ENCODE results near the gene TUSC2.

The TUSC2 gene

GRCh38 chr3:50327943-50328691, at the start of gene TUSC2 (continued):
- TF ChIP-seq ZBTB44 (tag by site-specific recombination; IDR thresholded peaks at IDR 0.05) = no peak
- TF ChIP-seq, protein P1, sequence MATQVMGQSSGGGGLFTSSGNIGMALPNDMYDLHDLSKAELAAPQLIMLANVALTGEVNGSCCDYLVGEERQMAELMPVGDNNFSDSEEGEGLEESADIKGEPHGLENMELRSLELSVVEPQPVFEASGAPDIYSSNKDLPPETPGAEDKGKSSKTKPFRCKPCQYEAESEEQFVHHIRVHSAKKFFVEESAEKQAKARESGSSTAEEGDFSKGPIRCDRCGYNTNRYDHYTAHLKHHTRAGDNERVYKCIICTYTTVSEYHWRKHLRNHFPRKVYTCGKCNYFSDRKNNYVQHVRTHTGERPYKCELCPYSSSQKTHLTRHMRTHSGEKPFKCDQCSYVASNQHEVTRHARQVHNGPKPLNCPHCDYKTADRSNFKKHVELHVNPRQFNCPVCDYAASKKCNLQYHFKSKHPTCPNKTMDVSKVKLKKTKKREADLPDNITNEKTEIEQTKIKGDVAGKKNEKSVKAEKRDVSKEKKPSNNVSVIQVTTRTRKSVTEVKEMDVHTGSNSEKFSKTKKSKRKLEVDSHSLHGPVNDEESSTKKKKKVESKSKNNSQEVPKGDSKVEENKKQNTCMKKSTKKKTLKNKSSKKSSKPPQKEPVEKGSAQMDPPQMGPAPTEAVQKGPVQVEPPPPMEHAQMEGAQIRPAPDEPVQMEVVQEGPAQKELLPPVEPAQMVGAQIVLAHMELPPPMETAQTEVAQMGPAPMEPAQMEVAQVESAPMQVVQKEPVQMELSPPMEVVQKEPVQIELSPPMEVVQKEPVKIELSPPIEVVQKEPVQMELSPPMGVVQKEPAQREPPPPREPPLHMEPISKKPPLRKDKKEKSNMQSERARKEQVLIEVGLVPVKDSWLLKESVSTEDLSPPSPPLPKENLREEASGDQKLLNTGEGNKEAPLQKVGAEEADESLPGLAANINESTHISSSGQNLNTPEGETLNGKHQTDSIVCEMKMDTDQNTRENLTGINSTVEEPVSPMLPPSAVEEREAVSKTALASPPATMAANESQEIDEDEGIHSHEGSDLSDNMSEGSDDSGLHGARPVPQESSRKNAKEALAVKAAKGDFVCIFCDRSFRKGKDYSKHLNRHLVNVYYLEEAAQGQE (tag by site-specific recombination; IDR thresholded peaks at IDR 0.05) = peak; percentile 53; the same call in 1 of the 2 replicates
- no peak for TF ChIP-seq ZNF18 (tag by site-specific recombination; IDR thresholded peaks at IDR 0.05)
- no peak for TF ChIP-seq SCRT2 (tag by site-specific recombination; IDR thresholded peaks at IDR 0.05)
- no peak for TF ChIP-seq ZNF354C (tag by site-specific recombination; IDR thresholded peaks at IDR 0.05; ENCODE audit: borderline replicate concordance, low read depth)
- no peak for TF ChIP-seq ZNF175 (tag by site-specific recombination; IDR thresholded peaks at IDR 0.05)
- TF ChIP-seq IKZF3 (tag by site-specific recombination; IDR thresholded peaks at IDR 0.05) = 0 out of 2 replicates have a peak, but pooled peaks have one; percentile 14
- TF ChIP-seq ZFHX2 (tag by site-specific recombination; conservative IDR thresholded peaks at IDR 0.05) = no peak
- no peak for TF ChIP-seq HOXC10 (CRISPR knock-in tag; IDR thresholded peaks at IDR 0.05)
- 0 out of 2 replicates have a peak, but pooled peaks have one; percentile 15 for TF ChIP-seq ZXDB (tag by site-specific recombination; IDR thresholded peaks at IDR 0.05)
- no peak for TF ChIP-seq SP7 (tag by site-specific recombination; IDR thresholded peaks at IDR 0.05)
- TF ChIP-seq ZNF223 (tag by site-specific recombination; IDR thresholded peaks at IDR 0.05) = no peak
- no peak for TF ChIP-seq ZNF211 (tag by site-specific recombination; IDR thresholded peaks at IDR 0.05; ENCODE audit: low read depth)
- TF ChIP-seq ZNF394 (tag by site-specific recombination; IDR thresholded peaks at IDR 0.05; ENCODE audit: borderline replicate concordance) = 0 out of 2 replicates have a peak, but pooled peaks have one; percentile 4
- no peak for TF ChIP-seq ZNF157 (tag by site-specific recombination; IDR thresholded peaks at IDR 0.05)
- TF ChIP-seq SP3 (tag by site-specific recombination; IDR thresholded peaks at IDR 0.05) = peak; percentile 56; the same call in 1 of the 2 replicates
- TF ChIP-seq ZNF626 (tag by site-specific recombination; IDR thresholded peaks at IDR 0.05) = no peak
- TF ChIP-seq ZBTB10 (tag by site-specific recombination; IDR thresholded peaks at IDR 0.05) = no peak
- TF ChIP-seq ATF2 (tag by site-specific recombination; IDR thresholded peaks at IDR 0.05; ENCODE audit: low read depth) = no peak
- no peak for TF ChIP-seq ZNF426 (tag by site-specific recombination; IDR thresholded peaks at IDR 0.05)
- TF ChIP-seq ZNF621 (tag by site-specific recombination; IDR thresholded peaks at IDR 0.05) = no peak
- no peak for TF ChIP-seq ZNF777 (tag by site-specific recombination; IDR thresholded peaks at IDR 0.05; ENCODE audit: borderline replicate concordance)
- TF ChIP-seq, protein P2, sequence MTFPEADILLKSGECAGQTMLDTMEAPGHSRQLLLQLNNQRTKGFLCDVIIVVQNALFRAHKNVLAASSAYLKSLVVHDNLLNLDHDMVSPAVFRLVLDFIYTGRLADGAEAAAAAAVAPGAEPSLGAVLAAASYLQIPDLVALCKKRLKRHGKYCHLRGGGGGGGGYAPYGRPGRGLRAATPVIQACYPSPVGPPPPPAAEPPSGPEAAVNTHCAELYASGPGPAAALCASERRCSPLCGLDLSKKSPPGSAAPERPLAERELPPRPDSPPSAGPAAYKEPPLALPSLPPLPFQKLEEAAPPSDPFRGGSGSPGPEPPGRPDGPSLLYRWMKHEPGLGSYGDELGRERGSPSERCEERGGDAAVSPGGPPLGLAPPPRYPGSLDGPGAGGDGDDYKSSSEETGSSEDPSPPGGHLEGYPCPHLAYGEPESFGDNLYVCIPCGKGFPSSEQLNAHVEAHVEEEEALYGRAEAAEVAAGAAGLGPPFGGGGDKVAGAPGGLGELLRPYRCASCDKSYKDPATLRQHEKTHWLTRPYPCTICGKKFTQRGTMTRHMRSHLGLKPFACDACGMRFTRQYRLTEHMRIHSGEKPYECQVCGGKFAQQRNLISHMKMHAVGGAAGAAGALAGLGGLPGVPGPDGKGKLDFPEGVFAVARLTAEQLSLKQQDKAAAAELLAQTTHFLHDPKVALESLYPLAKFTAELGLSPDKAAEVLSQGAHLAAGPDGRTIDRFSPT (tag by site-specific recombination; IDR thresholded peaks at IDR 0.05) = 0 out of 2 replicates have a peak, but pooled peaks have one; percentile 33
